BLaER1 treated with 17β-estradiol and CSF1 and Interleukin-3, amounts not matched to agents 10 nM and 100 nM (cell line): ENCODE data around the gene CKAP2L.

Experiments used
- H3K27ac ChIP-seq, 11 experiments: shearing (Covaris generic); formaldehyde crosslinking; 2 replicates each; pipeline ENCODE4 v1.8.1; 2022
- H3K27me3 ChIP-seq, 11 experiments: shearing (Covaris generic); formaldehyde crosslinking; 2 replicates each; pipeline ENCODE4 v1.8.1; 2022
- H3K36me3 ChIP-seq, 11 experiments: shearing (Covaris generic); formaldehyde crosslinking; 2 replicates each; pipeline ENCODE4 v1.8.1; 2022
- H3K4me1 ChIP-seq, 10 experiments: shearing (Covaris generic); formaldehyde crosslinking; 2 replicates each; pipeline ENCODE4 v1.8.1; 2022
- H3K4me2 ChIP-seq, 11 experiments: shearing (Covaris generic); formaldehyde crosslinking; 2 replicates each; pipeline ENCODE4 v1.8.1; 2022
- H3K4me3 ChIP-seq, 10 experiments: shearing (Covaris generic); formaldehyde crosslinking; 2 replicates each; pipeline ENCODE4 v1.8.1; 2022
- H3K9ac ChIP-seq, 11 experiments: shearing (Covaris generic); formaldehyde crosslinking; 2 replicates each; pipeline ENCODE4 v1.8.1; 2022
- H3K9me3 ChIP-seq, 11 experiments: shearing (Covaris generic); formaldehyde crosslinking; replicated peaks in 1 of 11; 2 replicates each; pipeline ENCODE4 v1.8.1; 2022
- H4K20me1 ChIP-seq, 11 experiments: shearing (Covaris generic); formaldehyde crosslinking; 2 replicates each; pipeline ENCODE4 v1.8.1; 2022
- Cebpa-rat ChIP-seq, 11 experiments: shearing (Covaris generic); IDR thresholded peaks; 2 replicates each; pipeline ENCODE4 v1.8.1; 2022

The CKAP2L gene

GRCh38 chr2:112760149-112760548, 4.3 kb downstream of the CKAP2L start:
- no peak overlapping the region for H3K4me3 ChIP-seq
- no peaks in the 10 kb centered on the region for H3K27me3 ChIP-seq
- H3K36me3 ChIP-seq, result peaks cover 0 to 79% (median 69%) of the 10 kb centered on the region in 11 experiments; a peak in 19 of 22 replicates
- H3K27ac ChIP-seq, result no peak overlapping the region
- no peak overlapping the region for H3K9ac ChIP-seq
- H3K4me1 ChIP-seq, result peaks cover 23 to 39% (median 28%) of the 10 kb centered on the region in 10 experiments
- no peak overlapping the region for H3K4me2 ChIP-seq
- no peaks in the 10 kb centered on the region for H3K9me3 ChIP-seq
- no peaks in the 10 kb centered on the region for H4K20me1 ChIP-seq
- no peak for TF ChIP-seq Cebpa-rat (IDR thresholded peaks at IDR 0.05)

GRCh38 chr2:112758711-112759110, 5.7 kb downstream of the CKAP2L start:
- H3K9ac ChIP-seq, result no peak overlapping the region
- no peak overlapping the region for H3K4me3 ChIP-seq
- H3K4me1 ChIP-seq, result peaks cover 19 to 46% (median 26%) of the 10 kb centered on the region in 10 experiments
- no peaks in the 10 kb centered on the region for H3K9me3 ChIP-seq
- H3K4me2 ChIP-seq, result no peak overlapping the region
- H3K36me3 ChIP-seq, result peaks cover 0 to 93% (median 84%) of the 10 kb centered on the region in 11 experiments; a peak in 19 of 22 replicates
- no peaks in the 10 kb centered on the region for H4K20me1 ChIP-seq
- H3K27me3 ChIP-seq, result no peaks in the 10 kb centered on the region
- no peak for TF ChIP-seq Cebpa-rat (IDR thresholded peaks at IDR 0.05)
- no peak overlapping the region for H3K27ac ChIP-seq

- peaks cover 5 to 42% (median 12%) of the 10 kb centered on the region in 10 experiments; a peak in 19 of 20 replicates for H3K4me1 ChIP-seq
- no peak overlapping the region for H3K4me3 ChIP-seq
- no peaks in the 10 kb centered on the region for H3K9me3 ChIP-seq
- H3K9ac ChIP-seq, result no peak overlapping the region
- no peak overlapping the region for H3K27ac ChIP-seq
- peaks cover 0 to 100% (median 97%) of the 10 kb centered on the region in 11 experiments; a peak in 19 of 22 replicates for H3K36me3 ChIP-seq
- TF ChIP-seq Cebpa-rat (IDR thresholded peaks at IDR 0.05), result 0 out of 22 replicates have a peak, but pooled peaks of 2 of the 11 experiments have one; percentile 16 to 44
- no peaks in the 10 kb centered on the region for H4K20me1 ChIP-seq
- H3K27me3 ChIP-seq, result no peaks in the 10 kb centered on the region
- no peak overlapping the region for H3K4me2 ChIP-seq
Measured at GRCh38 chr2:112757265-112757664, 7.1 kb downstream of the CKAP2L start.

GRCh38 chr2:112756207-112756606, 8.2 kb downstream of the CKAP2L start:
- H3K4me2 ChIP-seq, result no peak overlapping the region
- no peaks in the 10 kb centered on the region for H4K20me1 ChIP-seq
- H3K9me3 ChIP-seq, result no peaks in the 10 kb centered on the region
- no peak overlapping the region for H3K4me3 ChIP-seq
- peaks cover 0 to 100% (median 96%) of the 10 kb centered on the region in 11 experiments; a peak in 19 of 22 replicates for H3K36me3 ChIP-seq
- H3K27ac ChIP-seq, result no peak overlapping the region
- TF ChIP-seq Cebpa-rat (IDR thresholded peaks at IDR 0.05), result no peak
- no peaks in the 10 kb centered on the region for H3K27me3 ChIP-seq
- peaks cover 0 to 40% (median 5%) of the 10 kb centered on the region in 10 experiments; a peak in 12 of 20 replicates for H3K4me1 ChIP-seq
- H3K9ac ChIP-seq, result no peak overlapping the region

GRCh38 chr2:112755444-112755843, 9.0 kb downstream of the CKAP2L start:
- Histone ChIP-seq H3K4me1 (peaks cover under 1 to 43% (median 9%) of the 10 kb centered on the region in 10 experiments), H3K9ac (no peak overlapping the region), H3K27me3 (no peaks in the 10 kb centered on the region), H3K9me3 (no peaks in the 10 kb centered on the region), H3K36me3 (peaks cover 0 to 100% (median 94%) of the 10 kb centered on the region in 11 experiments; a peak in 19 of 22 replicates), H3K4me2 (no peak overlapping the region), H4K20me1 (no peaks in the 10 kb centered on the region), H3K4me3 (no peak overlapping the region), H3K27ac (no peak overlapping the region)
- TF ChIP-seq Cebpa-rat (IDR thresholded peaks at IDR 0.05), result no peak

GRCh38 chr2:112754564-112754963, 9.8 kb downstream of the CKAP2L start:
- TF ChIP-seq Cebpa-rat (IDR thresholded peaks at IDR 0.05), result no peak
- no peaks in the 10 kb centered on the region for H4K20me1 ChIP-seq
- peak overlapping the region in 2 of 11 experiments; percentile 1 to 17; a peak in 1 of 22 replicates for H3K27ac ChIP-seq
- no peaks in the 10 kb centered on the region for H3K27me3 ChIP-seq
- H3K9ac ChIP-seq, result no peak overlapping the region; a peak in 1 of 22 replicates
- H3K4me3 ChIP-seq, result no peak overlapping the region
- H3K4me2 ChIP-seq, result peak overlapping the region in 5 of 11 experiments; percentile 10 to 48 (median 20); a peak in 6 of 22 replicates
- peaks cover 0 to 97% (median 93%) of the 10 kb centered on the region in 11 experiments; a peak in 19 of 22 replicates for H3K36me3 ChIP-seq
- H3K9me3 ChIP-seq, result no peaks in the 10 kb centered on the region
- H3K4me1 ChIP-seq, result peaks cover 8 to 51% (median 17%) of the 10 kb centered on the region in 10 experiments

GRCh38 chr2:112752667-112753066, 11.7 kb downstream of the CKAP2L start:
- no peak for TF ChIP-seq Cebpa-rat (IDR thresholded peaks at IDR 0.05)
- no peak overlapping the region for H3K9ac ChIP-seq
- no peak overlapping the region for H3K4me2 ChIP-seq
- peaks cover 0 to 2% (median 0%) of the 10 kb centered on the region in 11 experiments; a peak in 5 of 22 replicates for H4K20me1 ChIP-seq
- H3K4me3 ChIP-seq, result no peak overlapping the region
- no peak overlapping the region; a peak in 1 of 22 replicates for H3K27ac ChIP-seq
- H3K9me3 ChIP-seq, result no peaks in the 10 kb centered on the region
- H3K4me1 ChIP-seq, result peaks cover 8 to 53% (median 17%) of the 10 kb centered on the region in 10 experiments
- H3K36me3 ChIP-seq, result peaks cover 0 to 96% (median 85%) of the 10 kb centered on the region in 11 experiments; a peak in 19 of 22 replicates
- no peaks in the 10 kb centered on the region for H3K27me3 ChIP-seq

GRCh38 chr2:112751451-112752197, 12.8 kb downstream of the CKAP2L start:
- no peak for TF ChIP-seq Cebpa-rat (IDR thresholded peaks at IDR 0.05)
- Histone ChIP-seq H3K4me2 (no peak overlapping the region), H3K4me3 (no peak overlapping the region), H3K27ac (peak overlapping the region in 2 of 11 experiments; percentile 13 to 20; a peak in 2 of 22 replicates), H3K9me3 (no peaks in the 10 kb centered on the region), H3K36me3 (peaks cover 0 to 96% (median 85%) of the 10 kb centered on the region in 11 experiments; a peak in 19 of 22 replicates), H3K9ac (no peak overlapping the region), H3K27me3 (no peaks in the 10 kb centered on the region), H4K20me1 (peaks cover 0 to 10% (median 0%) of the 10 kb centered on the region in 11 experiments; a peak in 5 of 22 replicates), H3K4me1 (peaks cover 8 to 53% (median 17%) of the 10 kb centered on the region in 10 experiments)

GRCh38 chr2:112750560-112750843, 13.9 kb downstream of the CKAP2L start:
- Histone ChIP-seq H3K36me3 (peaks cover 0 to 96% (median 85%) of the 10 kb centered on the region in 11 experiments; a peak in 19 of 22 replicates), H3K9me3 (no peaks in the 10 kb centered on the region), H3K27ac (peak overlapping the region in 10 of 11 experiments; percentile 29 to 73 (median 63); a peak in 19 of 22 replicates), H3K4me3 (no peak overlapping the region), H4K20me1 (peaks cover 0 to 10% (median 0%) of the 10 kb centered on the region in 11 experiments; a peak in 5 of 22 replicates), H3K4me1 (peaks cover 8 to 53% (median 17%) of the 10 kb centered on the region in 10 experiments), H3K4me2 (peak overlapping the region; percentile 3 to 65 (median 43); a peak in 16 of 22 replicates), H3K27me3 (no peaks in the 10 kb centered on the region), H3K9ac (peak overlapping the region in 8 of 11 experiments; percentile 5 to 53 (median 20); a peak in 8 of 22 replicates)
- no peak for TF ChIP-seq Cebpa-rat (IDR thresholded peaks at IDR 0.05)
